NCI-H748 (cell line): ENCODE measurements around the gene UBE2B.
A peak's percentile ranks its signal among the peaks of the same experiment; 100 is the strongest.
"Not testable (repeated sequence)": the region's sequence is repeated elsewhere in the genome, so short reads cannot be mapped to it uniquely, and the experiment has no call there.

ENCODE experiments used
- DNase-seq: peaks from one replicate; lab custom pipeline; 2025; ENCODE audit not compliant: unreplicated experiment; lab: John Stamatoyannopoulos, UW

The UBE2B gene

GRCh38 chr5:134370871-134371833, at the start of gene UBE2B:
Gene UBE2B (plus strand): TSS chr5:134371569. CDS start chr5:134371596, 27 bp downstream.
- peak; percentile 99 for DNase-seq

GRCh38 chr5:134327327-134327726, 44.0 kb upstream of the UBE2B start:
- DNase-seq, result no peak

GRCh38 chr5:134328619-134329018, 42.8 kb upstream of the UBE2B start:
- no peak for DNase-seq

DNA sequence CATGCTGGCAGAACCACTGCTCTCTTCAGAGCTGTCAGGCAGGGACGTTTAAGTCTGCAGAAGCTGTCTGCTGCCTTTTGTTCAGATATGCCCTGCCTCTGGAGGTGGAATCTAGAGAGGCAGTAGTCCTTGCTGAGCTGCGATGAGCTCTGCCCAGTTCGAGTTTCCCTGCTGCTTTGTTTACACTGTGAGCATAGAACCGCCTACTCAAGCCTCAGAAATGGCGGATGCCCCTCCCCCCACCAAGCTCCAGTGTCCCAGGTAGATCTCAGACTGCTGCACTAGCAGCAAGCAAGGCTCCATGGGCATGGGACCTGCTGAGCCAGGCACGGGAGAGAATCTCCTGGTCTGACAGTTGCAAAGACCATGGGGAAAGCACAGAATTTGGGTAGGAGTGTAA, 34.5 kb upstream of the UBE2B start:
- DNase-seq, result peak; percentile 6

GRCh38 chr5:134343500-134343899, 27.9 kb upstream of the UBE2B start:
- not testable (repeated sequence) for DNase-seq

- DNase-seq, result not testable (repeated sequence)
Observed at GRCh38 chr5:134345476-134345875, 25.9 kb upstream of the UBE2B start.

GRCh38 chr5:134345996-134346395, 25.4 kb upstream of the UBE2B start:
- DNase-seq, result no peak

GRCh38 chr5:134349463-134349862, 21.9 kb upstream of the UBE2B start:
- DNase-seq, result no peak

DNA sequence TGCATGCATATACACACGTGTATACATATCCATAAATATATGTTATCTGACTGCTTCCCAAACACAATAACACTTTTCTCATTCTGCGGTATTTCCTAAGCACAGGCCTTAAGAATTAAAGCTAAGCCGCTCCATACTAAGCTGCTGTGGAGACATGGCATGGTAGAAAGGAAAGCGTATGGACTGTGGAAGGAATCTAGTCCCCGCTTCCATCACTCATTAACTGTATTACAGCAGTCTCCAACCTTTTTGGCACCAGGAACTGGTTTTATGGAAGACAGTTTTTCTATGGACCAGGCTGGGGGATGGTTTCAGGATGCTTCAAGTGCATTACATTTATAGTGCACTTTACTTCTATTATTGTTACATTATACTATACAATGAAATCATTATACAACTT, 15.7 kb upstream of the UBE2B start:
- no peak for DNase-seq

DNA sequence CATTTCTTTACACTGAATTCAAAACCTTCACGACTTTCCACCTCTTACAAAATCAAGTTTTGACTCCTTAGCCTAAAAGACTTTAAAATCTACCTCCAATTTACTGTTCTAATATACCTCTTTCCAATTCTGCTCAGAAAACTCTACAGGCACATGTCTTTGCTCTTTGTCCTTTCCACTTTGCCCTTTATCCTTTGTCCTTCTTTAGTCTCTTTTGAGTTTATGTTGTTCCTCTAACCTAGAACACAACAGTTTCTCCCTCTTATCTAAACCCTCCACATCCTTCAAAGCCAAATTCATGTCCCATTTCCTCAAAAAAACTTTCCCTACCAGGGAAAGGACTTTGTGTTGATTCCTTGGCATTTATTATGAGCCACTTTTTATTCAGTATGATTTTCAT, 5.8 kb upstream of the UBE2B start:
- no peak for DNase-seq

DNA sequence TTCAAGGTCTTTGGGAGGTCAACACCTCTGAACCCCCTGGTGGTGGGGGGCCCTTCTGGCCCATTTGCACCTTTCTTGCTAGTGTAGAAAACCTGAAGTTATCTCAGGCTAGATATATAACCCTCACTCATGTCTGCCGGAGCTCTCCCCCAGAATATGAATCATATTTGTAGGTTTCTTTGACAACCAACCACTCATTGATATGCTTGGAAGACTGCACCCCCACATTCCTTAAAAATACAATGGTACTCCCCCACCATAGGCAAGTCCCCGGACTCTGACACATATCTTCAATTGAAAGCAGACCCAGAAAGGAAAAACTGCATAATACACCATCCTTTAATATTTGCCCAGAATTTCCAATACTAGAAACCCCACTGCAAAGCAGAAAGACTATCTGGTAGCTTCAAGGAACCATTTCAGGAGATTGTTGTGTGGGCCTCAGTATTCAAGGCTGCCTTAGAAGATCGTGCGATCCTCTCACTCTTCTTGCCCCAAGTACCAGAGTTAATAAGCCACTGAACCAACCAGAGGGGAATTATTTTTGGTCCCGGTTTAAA, 978 bp upstream of the UBE2B start:
- no peak for DNase-seq

- peak; percentile 61 for DNase-seq
Observed at GRCh38 chr5:134371834-134372340, 518 bp downstream of the UBE2B start.

- DNase-seq, result not testable (repeated sequence)
Observed at GRCh38 chr5:134373633-134374032, 2.3 kb downstream of the UBE2B start.

DNA sequence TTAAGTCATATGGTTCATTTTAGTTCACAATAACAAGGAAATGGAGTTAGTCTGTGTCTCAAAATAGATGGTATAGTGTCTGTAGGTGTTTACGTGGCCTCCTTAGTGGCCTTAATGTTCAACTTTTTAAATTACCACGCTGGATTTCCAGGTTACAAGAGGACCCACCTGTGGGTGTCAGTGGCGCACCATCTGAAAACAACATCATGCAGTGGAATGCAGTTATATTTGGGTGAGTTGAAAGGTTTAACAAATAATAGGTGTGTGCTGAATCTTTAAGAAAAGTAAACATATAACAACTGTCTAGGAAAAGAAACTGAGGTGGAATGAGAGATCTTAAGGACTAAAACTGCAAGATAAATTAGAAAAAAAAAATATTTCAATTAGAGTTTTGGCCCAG, 2.9 kb downstream of the UBE2B start:
- no peak for DNase-seq

DNA sequence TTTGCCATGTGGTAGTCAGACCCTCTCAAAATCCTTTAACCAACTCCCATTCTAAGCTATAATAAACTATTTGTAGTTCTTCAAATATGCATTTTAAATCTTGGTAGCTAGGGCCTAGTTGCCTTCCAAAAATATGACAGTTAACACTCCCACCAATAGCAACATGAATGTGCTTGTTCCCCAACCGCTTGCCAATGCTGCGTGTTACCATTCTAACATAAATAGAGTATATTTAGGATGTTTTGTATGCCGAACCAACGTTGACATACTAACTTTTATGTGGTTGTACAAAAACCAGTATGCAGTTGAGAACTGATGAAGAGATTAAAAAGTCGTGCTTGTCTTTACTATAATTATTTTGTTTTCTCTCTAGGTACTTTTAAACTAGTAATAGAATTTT, 9.0 kb downstream of the UBE2B start:
- DNase-seq, result no peak

DNA sequence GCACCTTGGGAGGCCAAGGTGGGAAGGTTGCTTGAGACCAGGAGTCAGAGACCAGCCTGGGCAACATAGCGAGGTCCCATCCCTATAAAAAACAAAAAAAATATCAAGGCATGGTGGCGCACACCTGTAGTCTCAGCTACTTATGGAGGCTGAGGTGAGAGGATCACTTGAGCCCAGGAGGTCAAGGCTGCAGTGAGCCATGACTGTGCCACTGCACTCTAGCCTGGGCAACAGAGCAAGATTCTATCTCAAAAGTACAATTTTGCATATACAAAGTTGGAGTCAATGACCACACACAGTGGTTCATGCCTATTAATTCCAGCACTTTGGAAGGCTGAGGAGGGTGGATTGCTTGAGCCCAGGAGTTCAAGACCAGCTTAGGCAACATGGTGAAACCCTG, 10.8 kb downstream of the UBE2B start:
- DNase-seq, result not testable (repeated sequence)

GRCh38 chr5:134383980-134384697, 12.8 kb downstream of the UBE2B start:
- DNase-seq, result no peak

- DNase-seq, result no peak
Observed at GRCh38 chr5:134387443-134387842, 16.1 kb downstream of the UBE2B start.

DNA sequence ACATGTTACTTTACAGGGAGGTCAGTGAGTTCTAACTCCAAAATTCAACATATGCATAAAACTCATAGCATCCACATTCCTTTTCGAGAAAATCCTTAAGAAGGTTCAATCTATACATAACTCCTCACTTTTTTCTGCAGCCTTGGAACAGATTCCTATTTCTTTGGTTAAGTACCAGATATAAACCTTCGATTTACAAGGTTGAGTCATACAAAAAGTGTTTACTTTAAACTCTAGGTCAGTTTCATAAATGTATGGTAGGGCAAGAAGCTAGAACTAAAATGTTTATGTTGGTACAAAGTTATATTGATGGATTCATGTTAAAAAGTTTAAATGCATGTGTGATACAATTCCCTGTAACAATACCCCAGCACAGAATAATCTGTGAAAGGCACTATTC, 20.9 kb downstream of the UBE2B start:
- no peak for DNase-seq

DNA sequence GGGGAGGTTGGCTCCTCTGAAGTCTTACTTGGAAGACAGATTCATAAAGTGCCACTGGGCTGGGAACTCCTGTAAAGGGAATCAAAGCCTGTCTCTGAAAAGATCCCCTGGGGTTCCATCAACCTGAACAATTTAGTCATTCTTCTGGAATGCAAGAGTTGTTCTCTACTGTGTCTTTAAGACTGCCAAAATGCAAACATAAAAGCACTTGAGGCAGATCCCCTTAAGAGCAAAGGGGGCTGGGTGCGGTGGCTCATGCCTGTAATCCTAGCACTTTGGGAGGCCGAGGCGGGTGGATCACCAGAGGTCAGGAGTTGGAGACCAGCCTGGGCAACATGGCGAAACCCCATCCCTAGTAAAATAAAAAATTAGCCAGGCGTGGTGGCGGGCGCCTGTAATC, 23.6 kb downstream of the UBE2B start:
- no peak for DNase-seq

- DNase-seq, result no peak
Observed at GRCh38 chr5:134396274-134396673, 24.9 kb downstream of the UBE2B start.

GRCh38 chr5:134397196-134397595, 25.8 kb downstream of the UBE2B start:
- DNase-seq, result no peak
